HPDE6-E6E7 (cell line): ENCODE data around the gene STK16.
"Not testable (repeated sequence)": the region's sequence is repeated elsewhere in the genome, so short reads cannot be mapped to it uniquely, and the experiment has no call there.

Source experiments
- DNase-seq: peaks from one replicate; pipeline ENCODE4 v3.0.0; 2011; ENCODE audit warnings: missing footprints; ENCODE audit errors: extremely low spot score

The STK16 gene

GRCh38 chr2:219243291-219243761, 2.0 kb upstream of the STK16 start:
- no peak for DNase-seq

- no peak for DNase-seq
These were observed 511 bp upstream of the STK16 start for GRCh38 chr2:219244789-219245147.

- DNase-seq, result no peak
These were observed 586 bp downstream of the STK16 start for GRCh38 chr2:219245899-219246230.

- DNase-seq, result no peak
These were observed 1.3 kb downstream of the STK16 start for GRCh38 chr2:219246559-219246958.

GRCh38 chr2:219247678-219248642, 2.7 kb downstream of the STK16 start:
- no peak for DNase-seq

- no peak for DNase-seq
These were observed 3.5 kb downstream of the STK16 start for GRCh38 chr2:219248845-219249202.

- peak; percentile 90 for DNase-seq
These were observed 4.1 kb downstream of the STK16 start for GRCh38 chr2:219249203-219249980.

GRCh38 chr2:219250049-219250781, 4.9 kb downstream of the STK16 start:
- DNase-seq, result no peak

GRCh38 chr2:219251656-219252055, 6.4 kb downstream of the STK16 start:
- no peak for DNase-seq

- no peak for DNase-seq
These were observed 6.8 kb downstream of the STK16 start for GRCh38 chr2:219252084-219252483.

GRCh38 chr2:219252570-219252899, 7.3 kb downstream of the STK16 start:
- no peak for DNase-seq

GRCh38 chr2:219252900-219253752, 7.8 kb downstream of the STK16 start, which contains the start of gene TUBA4B:
TSS of gene TUBA4B (plus strand) at chr2:219253243. CDS start at chr2:219253408, 165 bp downstream.
- no peak for DNase-seq

GRCh38 chr2:219253753-219254589, 8.7 kb downstream of the STK16 start, which contains the start of gene TUBA4A:
TSS of gene TUBA4A (minus strand) at chr2:219253918. CDS start at chr2:219253858, 60 bp downstream.
- DNase-seq, result peak; percentile 90

- no peak for DNase-seq
These were observed 9.4 kb downstream of the STK16 start for GRCh38 chr2:219254590-219255201.

- not testable (repeated sequence) for DNase-seq
These were observed 13.7 kb downstream of the STK16 start for GRCh38 chr2:219258942-219259341.

GRCh38 chr2:219261024-219261855, 16.0 kb downstream of the STK16 start:
- DNase-seq, result no peak

- no peak for DNase-seq
These were observed 21.0 kb downstream of the STK16 start for GRCh38 chr2:219266232-219266631.

GRCh38 chr2:219266886-219267285, 21.6 kb downstream of the STK16 start:
- DNase-seq, result no peak

- DNase-seq, result no peak
These were observed 23.0 kb downstream of the STK16 start for GRCh38 chr2:219268294-219268693.
